Neural progenitor cell (in vitro differentiated cells): Measurements from ENCODE around the gene EYS. TPM values are rescaled to one million over a fixed set of nuclear protein-coding genes. Genes with fewer than 3 reads are reported as not detected.

Experiments
- DNase-seq: peaks from one replicate; pipeline ENCODE4 v3.0.0-alpha.2; 2016; ENCODE audit warnings: low spot score
- H2AFZ ChIP-seq: fragments of 200-600 bp; sonication (generic); replicated peaks from 2 replicates; pipeline ENCODE4 v1.6.1; 2016; ENCODE audit warnings: antibody characterized with exemption
- H3F3A ChIP-seq: fragments of 200-600 bp; sonication (generic); 2 replicates; pipeline ENCODE4 v1.6.1; 2016; ENCODE audit warnings: antibody characterized with exemption, low read depth
- H3K27ac ChIP-seq: fragments of 200-600 bp; sonication (generic); 2 replicates; pipeline ENCODE4 v1.5.1; 2016; ENCODE audit warnings: mild to moderate bottlenecking
- H3K27me3 ChIP-seq: fragments of 200-600 bp; sonication (generic); 2 replicates; pipeline ENCODE4 v1.6.1; 2016; ENCODE audit warnings: mild to moderate bottlenecking, moderate library complexity
- H3K36me3 ChIP-seq: fragments of 200-600 bp; sonication (generic); 2 replicates; pipeline ENCODE4 v1.5.1; 2016
- H3K4me1 ChIP-seq: fragments of 200-600 bp; sonication (generic); 2 replicates; pipeline ENCODE4 v1.6.1; 2016; ENCODE audit warnings: mixed run types
- H3K4me2 ChIP-seq: fragments of 200-600 bp; sonication (generic); 2 replicates; pipeline ENCODE4 v1.6.1; 2016
- H3K4me3 ChIP-seq: fragments of 200-600 bp; sonication (generic); 2 replicates; pipeline ENCODE4 v1.5.1; 2016
- H3K79me2 ChIP-seq: fragments of 200-600 bp; sonication (generic); 2 replicates; pipeline ENCODE4 v1.6.1; 2016; ENCODE audit warnings: low read depth
- H3K9ac ChIP-seq: fragments of 200-600 bp; sonication (generic); 2 replicates; pipeline ENCODE4 v1.6.1; 2016
- H3K9me3 ChIP-seq: fragments of 200-600 bp; sonication (generic); 2 replicates; pipeline ENCODE4 v1.5.1; 2016; ENCODE audit warnings: low read depth
- H4K20me1 ChIP-seq: fragments of 200-600 bp; sonication (generic); 2 replicates; pipeline ENCODE4 v1.6.1; 2016; ENCODE audit warnings: low read depth
- H3K27ac Mint-ChIP-seq: 3 replicates; pipeline ENCODE4 v1.8.0; 2021; ENCODE audit warnings: mixed read lengths
- H3K27me3 Mint-ChIP-seq: 2 replicates; pipeline ENCODE4 v1.8.0; 2022; ENCODE audit warnings: low read depth, mild to moderate bottlenecking, inconsistent platforms, moderate library complexity, mixed read lengths; ENCODE audit not compliant: insufficient read depth
- H3K36me3 Mint-ChIP-seq: 3 replicates; pipeline ENCODE4 v1.8.0; 2021; ENCODE audit warnings: mixed read lengths
- H3K4me1 Mint-ChIP-seq: 3 replicates; pipeline ENCODE4 v1.8.0; 2021; ENCODE audit warnings: mixed read lengths
- H3K4me3 Mint-ChIP-seq: 3 replicates; pipeline ENCODE4 v1.8.0; 2021; ENCODE audit warnings: mild to moderate bottlenecking, moderate library complexity, mixed read lengths
- H3K9me3 Mint-ChIP-seq: 3 replicates; pipeline ENCODE4 v1.8.0; 2020; ENCODE audit warnings: mixed read lengths
- EZH2 ChIP-seq: fragments of 200-600 bp; sonication (generic); IDR thresholded peaks from 2 replicates; pipeline ENCODE4 v1.6.1; 2017; ENCODE audit warnings: antibody characterized with exemption, mild to moderate bottlenecking, moderate library complexity
- EZH2phosphoT487 ChIP-seq: fragments of 200-600 bp; sonication (generic); IDR thresholded peaks from 2 replicates; pipeline ENCODE4 v1.6.1; 2017; ENCODE audit warnings: antibody characterized with exemption
- total RNA-seq: library from RNA; depleted of rRNA; stranded (reverse); fragments of >200 nt; gene quantifications from 2 replicates; pipeline ENCODE4 v1.2.3, GENCODE V29; 2015; ENCODE audit warnings: low replicate concordance
- TF ChIP-seq, protein P1 (sequence below): fragments of 200-600 bp; sonication (generic); IDR thresholded peaks from 2 replicates; pipeline ENCODE4 v1.5.1; 2017; ENCODE audit warnings: antibody characterized with exemption, mild to moderate bottlenecking

EYS gene
- total RNA-seq, 1 donor from 2014 or later, result not detected

DNA sequence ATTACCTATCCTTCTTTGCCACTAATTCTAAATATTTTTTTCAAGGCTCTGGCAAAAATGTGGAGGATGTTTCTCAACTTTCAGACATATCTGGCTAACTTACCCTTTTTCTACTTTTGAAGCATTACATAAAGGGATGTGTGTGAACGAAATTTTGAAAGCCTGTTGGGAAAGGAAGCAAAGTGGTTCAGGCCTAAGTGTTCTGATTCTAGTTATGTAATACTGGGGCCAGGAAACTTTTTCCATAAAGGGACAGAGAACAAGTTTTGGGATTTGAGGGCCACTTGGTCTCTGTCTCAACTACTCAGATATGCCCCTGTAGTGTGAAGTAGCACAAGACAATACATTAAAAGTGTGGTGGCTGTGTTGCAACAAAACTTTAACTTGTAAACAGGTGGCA is 1349.6 kb downstream of the EYS start:
- Histone ChIP-seq H3K4me3 (no peak overlapping the region), H4K20me1 (no peaks in the 10 kb centered on the region), H2AFZ (peak overlapping the region; percentile 36), H3K9ac (no peak overlapping the region), H3K36me3 (no peaks in the 10 kb centered on the region), H3F3A (no peaks in the 10 kb centered on the region), H3K27ac (no peak overlapping the region), H3K79me2 (no peaks in the 10 kb centered on the region), H3K27me3 (no peaks in the 10 kb centered on the region), H3K9me3 (no peaks in the 10 kb centered on the region), H3K4me1 (no peaks in the 10 kb centered on the region), H3K4me2 (no peak overlapping the region)
- no peak for DNase-seq
- Mint-ChIP-seq H3K36me3 (no peaks in the 10 kb centered on the region), H3K27me3 (peaks cover 2% of the 10 kb centered on the region), H3K9me3 (no peaks in the 10 kb centered on the region), H3K4me3 (no peak overlapping the region), H3K27ac (no peak overlapping the region), H3K4me1 (no peaks in the 10 kb centered on the region)
- TF ChIP-seq, protein P1, sequence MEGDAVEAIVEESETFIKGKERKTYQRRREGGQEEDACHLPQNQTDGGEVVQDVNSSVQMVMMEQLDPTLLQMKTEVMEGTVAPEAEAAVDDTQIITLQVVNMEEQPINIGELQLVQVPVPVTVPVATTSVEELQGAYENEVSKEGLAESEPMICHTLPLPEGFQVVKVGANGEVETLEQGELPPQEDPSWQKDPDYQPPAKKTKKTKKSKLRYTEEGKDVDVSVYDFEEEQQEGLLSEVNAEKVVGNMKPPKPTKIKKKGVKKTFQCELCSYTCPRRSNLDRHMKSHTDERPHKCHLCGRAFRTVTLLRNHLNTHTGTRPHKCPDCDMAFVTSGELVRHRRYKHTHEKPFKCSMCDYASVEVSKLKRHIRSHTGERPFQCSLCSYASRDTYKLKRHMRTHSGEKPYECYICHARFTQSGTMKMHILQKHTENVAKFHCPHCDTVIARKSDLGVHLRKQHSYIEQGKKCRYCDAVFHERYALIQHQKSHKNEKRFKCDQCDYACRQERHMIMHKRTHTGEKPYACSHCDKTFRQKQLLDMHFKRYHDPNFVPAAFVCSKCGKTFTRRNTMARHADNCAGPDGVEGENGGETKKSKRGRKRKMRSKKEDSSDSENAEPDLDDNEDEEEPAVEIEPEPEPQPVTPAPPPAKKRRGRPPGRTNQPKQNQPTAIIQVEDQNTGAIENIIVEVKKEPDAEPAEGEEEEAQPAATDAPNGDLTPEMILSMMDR, result no peak
- no peak for TF ChIP-seq EZH2
- TF ChIP-seq EZH2phosphoT487, result no peak

DNA sequence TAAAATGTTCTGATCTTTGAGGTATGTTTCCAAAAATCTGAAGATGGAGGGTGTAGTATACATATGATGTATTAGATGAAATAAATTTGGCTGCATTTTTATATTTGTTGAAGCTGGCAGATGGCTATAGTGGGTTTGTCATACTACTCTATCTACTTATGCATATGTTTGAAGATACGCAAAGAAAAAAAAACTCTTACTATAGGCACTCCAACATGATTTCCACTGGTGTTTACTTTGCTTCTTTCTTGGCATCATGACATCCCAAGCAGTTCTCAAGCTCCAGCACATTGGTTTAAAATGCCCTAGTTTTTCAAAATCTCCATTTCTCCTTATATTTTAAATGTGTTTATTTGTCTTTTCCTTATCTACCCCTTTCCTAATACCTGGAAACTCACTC is 1359.6 kb downstream of the EYS start:
- Histone ChIP-seq H3K27me3 (no peaks in the 10 kb centered on the region), H3K4me2 (no peak overlapping the region), H3K4me3 (no peak overlapping the region), H4K20me1 (no peaks in the 10 kb centered on the region), H3K36me3 (no peaks in the 10 kb centered on the region), H3K27ac (no peak overlapping the region), H3K9me3 (no peaks in the 10 kb centered on the region), H3K9ac (no peak overlapping the region), H2AFZ (no peak overlapping the region), H3K4me1 (no peaks in the 10 kb centered on the region), H3K79me2 (no peaks in the 10 kb centered on the region), H3F3A (no peaks in the 10 kb centered on the region)
- no peaks in the 10 kb centered on the region for H3K27me3 Mint-ChIP-seq
- no peak for DNase-seq
- H3K27ac Mint-ChIP-seq, result no peak overlapping the region
- TF ChIP-seq EZH2, result no peak
- TF ChIP-seq, protein P1, result no peak
- no peak for TF ChIP-seq EZH2phosphoT487
- H3K4me1 Mint-ChIP-seq, result no peaks in the 10 kb centered on the region
- no peak overlapping the region for H3K4me3 Mint-ChIP-seq
- H3K36me3 Mint-ChIP-seq, result no peaks in the 10 kb centered on the region
- no peaks in the 10 kb centered on the region for H3K9me3 Mint-ChIP-seq

DNA sequence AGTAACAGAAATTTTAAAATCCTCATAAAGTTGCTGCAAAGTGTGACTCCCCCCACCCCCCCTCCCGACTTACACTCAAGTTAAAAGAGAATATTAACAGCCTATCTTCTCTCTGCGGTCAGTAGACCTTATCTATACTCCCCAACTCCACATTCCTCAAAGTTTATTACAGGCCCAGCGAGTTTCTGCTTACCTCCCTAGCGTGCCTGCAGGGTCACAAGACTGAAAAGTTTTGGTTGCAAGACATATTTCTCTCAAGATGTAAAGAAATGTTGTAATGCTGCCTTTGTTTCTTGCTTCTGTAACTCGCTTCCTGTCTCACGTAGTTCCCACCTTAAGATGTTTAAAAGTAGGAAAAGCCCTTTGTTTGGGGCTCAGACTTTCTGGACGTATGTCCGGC is 1371.8 kb downstream of the EYS start:
- H3K4me3 Mint-ChIP-seq, result no peak overlapping the region
- no peaks in the 10 kb centered on the region for H3F3A ChIP-seq
- H3K36me3 ChIP-seq, result no peaks in the 10 kb centered on the region
- DNase-seq, result no peak
- peaks cover under 1% of the 10 kb centered on the region for H3K4me1 Mint-ChIP-seq
- no peaks in the 10 kb centered on the region for H3K27me3 ChIP-seq
- H3K4me1 ChIP-seq, result no peaks in the 10 kb centered on the region
- H3K36me3 Mint-ChIP-seq, result no peaks in the 10 kb centered on the region
- no peak overlapping the region for H2AFZ ChIP-seq
- H3K27ac Mint-ChIP-seq, result no peak overlapping the region
- no peaks in the 10 kb centered on the region for H4K20me1 ChIP-seq
- no peak overlapping the region for H3K4me3 ChIP-seq
- no peak overlapping the region for H3K27ac ChIP-seq
- no peaks in the 10 kb centered on the region for H3K9me3 ChIP-seq
- H3K27me3 Mint-ChIP-seq, result no peaks in the 10 kb centered on the region
- TF ChIP-seq EZH2phosphoT487, result no peak
- TF ChIP-seq, protein P1, result no peak
- TF ChIP-seq EZH2, result no peak
- peaks cover 12% of the 10 kb centered on the region for H3K9me3 Mint-ChIP-seq
- no peaks in the 10 kb centered on the region for H3K79me2 ChIP-seq
- H3K4me2 ChIP-seq, result no peak overlapping the region
- H3K9ac ChIP-seq, result no peak overlapping the region
